Testis (tissue), 3 donors: Measurements from ENCODE around the gene SASH3. TPM values are rescaled to one million over a fixed set of nuclear protein-coding genes. Genes with fewer than 3 reads are reported as not detected.

Experiments used
- DNase-seq: peaks from one replicate; pipeline ENCODE4 v3.0.0-alpha.2; 2019
- H3K27ac ChIP-seq, 2 donors: fragments of 200-600 bp; sonication (generic); one replicate each; pipeline ENCODE4 v1.5.1; 2019
- H3K27me3 ChIP-seq: fragments of 200-600 bp; sonication (generic); one replicate; pipeline ENCODE4 v1.5.1; 2019
- H3K36me3 ChIP-seq: fragments of 200-600 bp; sonication (generic); one replicate; pipeline ENCODE4 v1.5.1; 2017; ENCODE audit warnings: low read depth; ENCODE audit errors: missing control alignments
- H3K4me1 ChIP-seq: fragments of 200-600 bp; sonication (generic); one replicate; pipeline ENCODE4 v1.5.1; 2019
- H3K4me3 ChIP-seq, 2 donors: fragments of 200-600 bp; sonication (generic); one replicate each; pipeline ENCODE4 v1.5.1; 2017 to 2019
- H3K9me3 ChIP-seq: fragments of 200-600 bp; sonication (generic); one replicate; pipeline ENCODE4 v1.5.1; 2017
- POLR2A ChIP-seq: fragments of 450-650 bp; IDR thresholded peaks from one replicate; pipeline ENCODE4 v1.6.1; 2017; ENCODE audit warnings: antibody characterized with exemption, mild to moderate bottlenecking, moderate library complexity
- WGBS, 2 donors: methylation state at CpG; one replicate each; pipeline ENCODE4 v1.1.5; 2018; 5-methylcytosine and 5-hydroxymethylcytosine counted together
- intact Hi-C: fragments of 100-400 bp; cut with DNase I; formaldehyde crosslinking; loops from one replicate; pipeline ENCODE4 v1.15.1; 2023; ENCODE audit warnings: low total_unique reads
- polyA plus RNA-seq: library from polyadenylated mRNA; stranded (reverse); fragments of 350-450 nt; fragmentation: Illumina TruSeq; extraction: RNeasy Lipid Tissue Mini Kit (QIAGEN cat#74804); gene quantifications from one replicate; pipeline ENCODE4 v1.2.3, GENCODE V29; 2014; ENCODE audit warnings: low read depth, low replicate concordance; ENCODE audit not compliant: insufficient read depth
- total RNA-seq, 2 donors: library from RNA; depleted of rRNA; stranded (reverse); fragments of >200 nt; gene quantifications; one replicate each; pipeline ENCODE4 v1.2.3, GENCODE V29; 2016
- TF ChIP-seq, protein P1 (sequence below), 3 experiments: fragments of 450-650 bp in 2 of 3; fragments of 200-600 bp in 1 of 3; sonication (generic) in 1 of 3; IDR thresholded peaks; one replicate each; pipeline ENCODE4 v1.5.1; 2016 to 2019; ENCODE audit warnings: antibody characterized with exemption in 3 of 3, mild to moderate bottlenecking in 2 of 3, moderate library complexity in 1 of 3

Gene SASH3
- total and polyA plus RNA-seq, 3 donors from 2014 or later: 0.47 to 4.8 (median 2.0) TPM

DNA sequence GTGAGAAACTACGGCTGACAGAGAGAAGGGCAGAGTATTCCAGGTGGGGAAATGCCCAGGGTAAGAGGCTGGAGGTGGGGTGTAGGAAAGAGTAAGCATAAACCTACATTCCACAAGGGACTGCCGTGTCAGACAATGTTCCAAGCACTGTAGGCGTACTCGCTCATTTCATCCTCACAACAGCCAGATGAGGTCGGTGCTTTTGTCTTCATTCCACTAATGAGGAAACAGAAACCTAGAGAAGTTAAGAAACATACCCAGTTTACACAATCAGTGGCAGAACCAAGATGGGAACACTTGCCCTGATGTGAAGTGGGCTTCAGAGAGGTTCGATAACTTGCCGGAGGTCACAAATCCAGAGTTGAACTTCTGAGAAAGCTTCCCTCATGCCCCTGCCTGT lies 4.6 kb downstream of the SASH3 start:
- TF ChIP-seq POLR2A: no peak
- TF ChIP-seq, protein P1, sequence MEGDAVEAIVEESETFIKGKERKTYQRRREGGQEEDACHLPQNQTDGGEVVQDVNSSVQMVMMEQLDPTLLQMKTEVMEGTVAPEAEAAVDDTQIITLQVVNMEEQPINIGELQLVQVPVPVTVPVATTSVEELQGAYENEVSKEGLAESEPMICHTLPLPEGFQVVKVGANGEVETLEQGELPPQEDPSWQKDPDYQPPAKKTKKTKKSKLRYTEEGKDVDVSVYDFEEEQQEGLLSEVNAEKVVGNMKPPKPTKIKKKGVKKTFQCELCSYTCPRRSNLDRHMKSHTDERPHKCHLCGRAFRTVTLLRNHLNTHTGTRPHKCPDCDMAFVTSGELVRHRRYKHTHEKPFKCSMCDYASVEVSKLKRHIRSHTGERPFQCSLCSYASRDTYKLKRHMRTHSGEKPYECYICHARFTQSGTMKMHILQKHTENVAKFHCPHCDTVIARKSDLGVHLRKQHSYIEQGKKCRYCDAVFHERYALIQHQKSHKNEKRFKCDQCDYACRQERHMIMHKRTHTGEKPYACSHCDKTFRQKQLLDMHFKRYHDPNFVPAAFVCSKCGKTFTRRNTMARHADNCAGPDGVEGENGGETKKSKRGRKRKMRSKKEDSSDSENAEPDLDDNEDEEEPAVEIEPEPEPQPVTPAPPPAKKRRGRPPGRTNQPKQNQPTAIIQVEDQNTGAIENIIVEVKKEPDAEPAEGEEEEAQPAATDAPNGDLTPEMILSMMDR (IDR thresholded peaks at IDR 0.05): no peak
- no peak for DNase-seq
- H3K36me3 ChIP-seq: no peaks in the 10 kb centered on the region
- intact Hi-C loops: no loop called here
- no peaks in the 10 kb centered on the region for H3K9me3 ChIP-seq
- no peak overlapping the region for H3K4me3 ChIP-seq
- no peaks in the 10 kb centered on the region for H3K4me1 ChIP-seq
- H3K27me3 ChIP-seq: no peaks in the 10 kb centered on the region
- 92 to 95% methylated on average over 6 to 7 of the region's 7 CpGs for WGBS, 2 donors
- H3K27ac ChIP-seq: no peak overlapping the region

DNA sequence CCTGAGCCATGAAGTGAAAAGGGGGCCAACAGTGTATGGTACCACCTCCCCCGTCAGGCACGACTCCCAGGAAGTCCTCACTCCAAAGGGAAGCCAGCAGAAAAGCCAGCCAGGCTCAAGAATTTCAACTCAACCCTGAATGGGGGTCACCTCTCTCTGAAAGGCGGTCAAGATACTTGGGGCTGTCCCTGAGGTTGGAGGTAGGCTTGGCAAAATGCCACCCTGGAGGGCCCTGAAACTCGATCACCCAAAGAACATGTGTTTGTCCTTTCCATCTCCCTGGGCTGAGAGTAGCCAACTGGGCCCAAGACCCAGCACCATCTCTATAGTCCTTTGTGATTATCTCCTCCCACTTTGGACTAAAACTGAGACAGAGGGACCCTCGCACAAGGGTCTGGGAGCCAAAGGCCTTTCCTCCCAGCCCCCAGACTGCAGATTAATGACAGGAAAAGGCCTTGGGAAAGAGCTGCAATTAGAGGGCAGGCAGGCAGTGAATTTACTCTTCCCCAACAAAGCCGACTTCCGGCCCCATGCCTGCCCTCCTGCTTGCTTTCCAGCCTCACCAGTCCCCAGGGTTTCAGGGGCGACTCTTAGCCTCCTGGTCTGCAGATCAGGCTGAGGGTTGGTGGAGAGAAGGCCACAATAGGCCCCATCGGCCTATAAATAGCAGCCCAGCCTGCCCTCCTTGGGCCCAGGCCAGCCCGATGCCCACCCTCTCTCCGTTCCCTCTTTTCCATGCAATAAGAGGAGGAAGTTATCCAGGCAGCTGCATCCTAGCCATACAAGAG lies 5.6 kb downstream of the SASH3 start:
- Histone ChIP-seq H3K4me1 (no peaks in the 10 kb centered on the region), H3K9me3 (no peaks in the 10 kb centered on the region), H3K27me3 (no peaks in the 10 kb centered on the region), H3K27ac (no peak overlapping the region), H3K36me3 (no peaks in the 10 kb centered on the region), H3K4me3 (no peak overlapping the region)
- 84 to 90% methylated on average over 4 to 10 of the region's 11 CpGs for WGBS, 2 donors
- TF ChIP-seq, protein P1 (IDR thresholded peaks at IDR 0.05): no peak
- TF ChIP-seq POLR2A: no peak
- intact Hi-C loops: no loop called here
- no peak for DNase-seq

DNA sequence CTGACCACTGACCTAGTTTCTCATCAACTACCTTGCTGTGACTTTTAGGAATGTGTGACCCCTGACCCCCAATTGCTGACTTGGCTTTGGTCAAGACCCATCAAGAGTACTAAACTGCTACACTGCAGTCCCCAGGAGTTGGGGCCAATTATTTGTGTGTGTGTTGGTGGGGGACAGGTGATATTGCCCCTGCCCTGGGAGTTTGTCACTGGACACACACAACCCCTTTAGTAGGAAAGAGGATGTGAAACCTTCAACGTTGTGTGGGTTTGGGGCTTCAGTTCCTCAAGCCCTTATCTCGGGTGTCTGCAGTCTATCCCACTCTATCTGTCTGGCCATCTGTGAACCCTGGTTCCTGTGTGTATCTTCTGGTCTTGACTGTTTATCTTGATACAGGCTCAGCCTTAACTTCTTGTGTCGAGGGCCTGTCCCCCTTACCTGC lies 6.5 kb downstream of the SASH3 start:
- intact Hi-C loops: no loop called here
- 75 to 86% methylated on average over 1 to 3 of the region's 3 CpGs for WGBS, 2 donors

DNA sequence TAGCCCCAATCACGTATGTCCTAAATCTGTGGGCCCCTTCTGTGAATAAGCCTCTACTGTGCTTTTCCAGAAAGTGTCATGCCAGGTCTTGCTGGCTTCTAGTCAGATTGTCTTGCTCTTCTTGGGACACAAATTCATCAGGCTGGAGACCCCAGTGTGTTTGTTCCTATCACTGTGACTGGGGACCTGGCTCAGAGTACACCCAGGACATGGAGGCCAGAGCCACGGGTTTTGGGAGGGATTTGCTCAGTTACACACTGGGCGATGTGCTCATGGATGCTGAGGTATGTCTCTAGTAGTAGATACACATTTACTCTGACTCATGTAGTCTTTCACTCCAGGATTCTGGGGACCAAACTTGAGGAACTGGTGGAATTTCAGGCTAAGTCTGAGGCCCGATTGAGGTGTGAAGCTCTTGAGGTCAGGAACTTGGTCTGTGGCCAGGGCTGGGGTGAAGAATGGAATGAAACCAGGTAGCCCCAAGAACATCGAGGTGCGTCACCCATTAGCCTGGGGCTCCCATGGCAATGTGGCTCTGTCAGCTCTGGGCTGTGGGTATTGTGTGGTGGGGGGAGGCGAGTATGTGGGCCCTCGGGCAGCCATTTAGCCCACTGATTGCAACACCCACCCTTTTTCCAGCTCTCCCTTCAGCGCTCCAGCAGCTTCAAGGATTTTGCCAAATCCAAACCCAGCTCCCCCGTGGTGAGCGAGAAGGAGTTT lies 7.7 kb downstream of the SASH3 start:
- Histone ChIP-seq H3K9me3 (no peaks in the 10 kb centered on the region), H3K36me3 (no peaks in the 10 kb centered on the region), H3K4me1 (no peaks in the 10 kb centered on the region), H3K4me3 (no peak overlapping the region), H3K27me3 (no peaks in the 10 kb centered on the region), H3K27ac (no peak overlapping the region)
- 80 to 86% methylated on average over 1 to 11 of the region's 11 CpGs for WGBS, 2 donors
- TF ChIP-seq, protein P1 (IDR thresholded peaks at IDR 0.05): no peak
- no peak for TF ChIP-seq POLR2A
- no peak for DNase-seq
- intact Hi-C loops: no loop called here

More for the DNA sequence above, 6.5 kb downstream of the SASH3 start:
- H3K4me3 ChIP-seq: no peak overlapping the region
- no peaks in the 10 kb centered on the region for H3K27me3 ChIP-seq
- H3K9me3 ChIP-seq: no peaks in the 10 kb centered on the region
- no peak overlapping the region for H3K27ac ChIP-seq
- no peak for DNase-seq
- no peaks in the 10 kb centered on the region for H3K36me3 ChIP-seq
- H3K4me1 ChIP-seq: no peaks in the 10 kb centered on the region
- TF ChIP-seq POLR2A: no peak
- TF ChIP-seq, protein P1 (IDR thresholded peaks at IDR 0.05): no peak
